CD8-positive, alpha-beta memory T cell (primary cell): ENCODE results near the gene RAI1. TPM values are rescaled to one million over a fixed set of nuclear protein-coding genes. Genes with fewer than 3 reads are reported as not detected.

ENCODE experiments used
- CTCF ChIA-PET: fragments of 350-600 bp; sonication (Branson Sonifier 250); formaldehyde crosslinking; loops from one replicate; lab custom pipeline; 2021; ENCODE audit warnings: antibody characterized with exemption; lab: Charles Lee
- POLR2A ChIA-PET: fragments of 350-600 bp; sonication (Branson Sonifier 250); formaldehyde crosslinking; loops from one replicate; lab custom pipeline; 2021; ENCODE audit warnings: antibody characterized with exemption; lab: Charles Lee
- DNase-seq, 5 donors: peaks; one replicate each; pipeline versions ENCODE4 v3.0.0 to v3.0.0-alpha.2; 2020 to 2022; ENCODE audit warnings: mixed read lengths in 1 of 5
- H3K27ac ChIP-seq: one replicate; pipeline ENCODE4 v1.7.0; 2013; ENCODE audit warnings: low read depth, mild to moderate bottlenecking, low read length, moderate library complexity
- H3K27me3 ChIP-seq: 2 replicates; pipeline ENCODE4 v1.7.0; 2013; ENCODE audit warnings: low read length, mild to moderate bottlenecking; ENCODE audit not compliant: insufficient read depth, poor library complexity, severe bottlenecking
- H3K36me3 ChIP-seq: 2 replicates; pipeline ENCODE4 v1.7.0; 2013; ENCODE audit warnings: mild to moderate bottlenecking, low read length, moderate library complexity; ENCODE audit not compliant: insufficient read depth
- H3K4me1 ChIP-seq: 2 replicates; pipeline ENCODE4 v1.7.0; 2013; ENCODE audit warnings: mild to moderate bottlenecking, low read length, moderate library complexity; ENCODE audit not compliant: insufficient read depth
- H3K4me3 ChIP-seq: 2 replicates; pipeline ENCODE4 v1.7.0; 2013; ENCODE audit warnings: mild to moderate bottlenecking, low read length
- H3K9me3 ChIP-seq: 2 replicates; pipeline ENCODE4 v1.7.0; 2013; ENCODE audit warnings: mild to moderate bottlenecking, low read length
- H3K27ac Mint-ChIP-seq, 8 donors: one replicate each; pipeline ENCODE4 v1.8.0; 2020 to 2021; ENCODE audit warnings: mixed read lengths in 8 of 8, mild to moderate bottlenecking in 6 of 8, inconsistent platforms in 3 of 8, moderate library complexity in 3 of 8
- H3K27me3 Mint-ChIP-seq, 2 donors: one replicate each; pipeline ENCODE4 v1.8.0; 2020 to 2021; ENCODE audit warnings: mixed read lengths in 2 of 2, mild to moderate bottlenecking in 1 of 2, moderate library complexity in 1 of 2
- H3K36me3 Mint-ChIP-seq, 3 donors: one replicate each; pipeline ENCODE4 v1.8.0; 2020 to 2021; ENCODE audit warnings: mixed read lengths in 3 of 3, inconsistent platforms in 1 of 3, mild to moderate bottlenecking in 1 of 3
- H3K4me1 Mint-ChIP-seq, 3 donors: one replicate each; pipeline ENCODE4 v1.8.0; 2020 to 2021; ENCODE audit warnings: mixed read lengths in 3 of 3, inconsistent platforms in 1 of 3, mild to moderate bottlenecking in 1 of 3
- H3K4me3 Mint-ChIP-seq, 7 donors: one replicate each; pipeline ENCODE4 v1.8.0; 2020 to 2021; ENCODE audit warnings: mixed read lengths in 7 of 7, mild to moderate bottlenecking in 6 of 7, moderate library complexity in 4 of 7, inconsistent platforms in 2 of 7
- H3K9me3 Mint-ChIP-seq, 5 donors: one replicate each; pipeline ENCODE4 v1.8.0; 2020 to 2022; ENCODE audit warnings: mixed read lengths in 5 of 5, mild to moderate bottlenecking in 3 of 5, moderate library complexity in 2 of 5, inconsistent platforms in 1 of 5
- polyA plus RNA-seq: library from polyadenylated mRNA; unstranded; fragments of 300-500 nt; fragmentation: Illumina TruSeq; gene quantifications from one replicate; pipeline ENCODE4 v1.2.3, GENCODE V29; 2021
- total RNA-seq, 2 experiments: library from RNA; stranded (reverse); gene quantifications; one replicate each; pipeline ENCODE4 v1.2.3, GENCODE V29; 2021

RAI1 gene
- total and polyA plus RNA-seq, 3 experiments from 2014 or later = 5.6 to 20.2 (median 19.7) TPM

- peaks cover 0 to 6% (median 1%) of the 10 kb centered on the region in 3 donors for H3K36me3 Mint-ChIP-seq
- Histone ChIP-seq H3K27ac (no peak overlapping the region), H3K36me3 (no peaks in the 10 kb centered on the region), H3K27me3 (no peaks in the 10 kb centered on the region), H3K4me3 (no peak overlapping the region), H3K9me3 (no peaks in the 10 kb centered on the region), H3K4me1 (peaks cover 11% of the 10 kb centered on the region)
- H3K27me3 Mint-ChIP-seq = no peaks in the 10 kb centered on the region
- peak in 1 of 5 donors; percentile 21 for DNase-seq
- ChIA-PET CTCF (interaction anchor here (0.9 kb wide), 1 partner anchor 23 kb away, joined by 3 read pairs; no protein-coding TSS in a partner anchor), POLR2A (no interaction called here)
- no peak overlapping the region for H3K4me3 Mint-ChIP-seq
- H3K27ac Mint-ChIP-seq = peak overlapping the region in 1 of 8 donors; percentile 43
- no peaks in the 10 kb centered on the region for H3K9me3 Mint-ChIP-seq
- peaks cover 7 to 45% (median 10%) of the 10 kb centered on the region in 3 donors for H3K4me1 Mint-ChIP-seq
These were observed 57.0 kb downstream of the RAI1 start for GRCh38 chr17:17737961-17738894.

DNA sequence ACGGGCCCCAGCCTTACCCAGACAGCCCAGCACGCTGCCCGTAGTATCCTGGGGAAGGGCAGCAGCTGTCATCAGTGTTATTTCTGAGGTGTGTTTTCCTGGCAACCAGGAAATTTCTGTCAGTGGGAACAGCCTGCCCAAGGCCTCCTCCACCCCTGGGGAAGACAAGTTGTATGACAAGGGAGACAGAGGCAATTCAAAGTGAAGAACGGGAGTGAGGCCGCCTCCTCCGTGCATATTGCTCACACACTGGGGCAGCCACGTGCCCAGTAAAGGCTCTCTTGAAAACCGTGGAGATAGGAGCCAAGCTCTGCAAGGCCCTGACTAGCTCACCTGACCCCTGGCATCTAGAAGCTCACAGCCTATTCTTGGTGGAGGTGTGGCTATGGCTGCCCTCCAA is 57.6 kb downstream of the RAI1 start:
- peaks cover 0 to 6% (median under 1%) of the 10 kb centered on the region in 3 donors for H3K36me3 Mint-ChIP-seq
- H3K27me3 ChIP-seq = no peaks in the 10 kb centered on the region
- DNase-seq = no peak
- CTCF ChIA-PET = interaction anchor here (0.9 kb wide), 1 partner anchor 22 kb away, joined by 3 read pairs; no protein-coding TSS in a partner anchor
- no peak overlapping the region for H3K27ac ChIP-seq
- H3K4me3 Mint-ChIP-seq = no peak overlapping the region
- peak overlapping the region in 3 of 8 donors; percentile 43 to 73 (median 54) for H3K27ac Mint-ChIP-seq
- H3K27me3 Mint-ChIP-seq = no peaks in the 10 kb centered on the region
- H3K9me3 ChIP-seq = no peaks in the 10 kb centered on the region
- POLR2A ChIA-PET = no interaction called here
- no peaks in the 10 kb centered on the region for H3K36me3 ChIP-seq
- no peaks in the 10 kb centered on the region for H3K9me3 Mint-ChIP-seq
- H3K4me1 ChIP-seq = peaks cover 11% of the 10 kb centered on the region
- no peak overlapping the region for H3K4me3 ChIP-seq
- H3K4me1 Mint-ChIP-seq = peaks cover 6 to 41% (median 9%) of the 10 kb centered on the region in 3 donors

DNA sequence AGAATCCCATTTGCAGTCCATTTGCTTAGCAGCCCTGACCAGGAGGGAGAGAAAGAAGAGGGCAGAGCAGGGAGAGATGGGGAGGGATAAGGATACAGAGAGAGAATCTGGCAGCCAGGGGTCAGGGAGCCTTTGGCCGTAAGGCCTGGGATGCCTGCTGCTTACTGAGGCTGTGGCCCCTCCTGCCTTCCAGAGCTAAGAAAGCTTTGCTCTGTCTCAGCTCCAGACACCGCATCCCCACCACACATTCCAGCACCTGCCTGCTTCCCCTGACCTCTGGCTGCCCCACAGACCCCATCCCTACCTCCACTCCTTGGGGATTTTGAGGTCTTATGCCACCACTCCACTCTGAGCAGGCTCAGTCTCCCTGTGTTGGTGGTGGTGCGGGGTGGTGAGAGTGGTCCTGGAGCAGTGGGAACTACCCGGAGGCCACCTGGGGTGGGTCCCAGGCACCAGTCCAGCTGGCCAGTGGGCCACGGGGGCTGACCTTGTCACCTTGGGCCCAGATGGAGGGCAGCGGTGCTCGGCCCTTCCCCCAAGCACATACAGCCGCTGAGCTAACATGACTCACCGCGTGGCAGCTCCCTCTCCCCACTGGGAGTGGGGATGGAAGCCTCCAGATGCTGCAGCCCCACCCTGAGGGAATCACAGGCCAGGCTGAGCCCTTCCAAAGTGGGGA is 58.3 kb downstream of the RAI1 start:
- no peak overlapping the region for H3K4me3 Mint-ChIP-seq
- Histone ChIP-seq H3K4me3 (no peak overlapping the region), H3K36me3 (no peaks in the 10 kb centered on the region), H3K4me1 (peaks cover 11% of the 10 kb centered on the region), H3K9me3 (no peaks in the 10 kb centered on the region), H3K27ac (no peak overlapping the region), H3K27me3 (no peaks in the 10 kb centered on the region)
- no peaks in the 10 kb centered on the region for H3K9me3 Mint-ChIP-seq
- POLR2A ChIA-PET = no interaction called here
- peak overlapping the region in 2 of 8 donors; percentile 54 to 73 for H3K27ac Mint-ChIP-seq
- CTCF ChIA-PET = interaction anchor here (0.9 to 1.3 kb wide), 2 partner anchors 10 to 21 kb away, joined by 3 to 5 read pairs; no protein-coding TSS in a partner anchor
- peaks cover 6 to 39% (median 8%) of the 10 kb centered on the region in 3 donors for H3K4me1 Mint-ChIP-seq
- no peak for DNase-seq
- H3K36me3 Mint-ChIP-seq = peaks cover 0 to 6% (median 0%) of the 10 kb centered on the region in 3 donors
- no peaks in the 10 kb centered on the region for H3K27me3 Mint-ChIP-seq

DNA sequence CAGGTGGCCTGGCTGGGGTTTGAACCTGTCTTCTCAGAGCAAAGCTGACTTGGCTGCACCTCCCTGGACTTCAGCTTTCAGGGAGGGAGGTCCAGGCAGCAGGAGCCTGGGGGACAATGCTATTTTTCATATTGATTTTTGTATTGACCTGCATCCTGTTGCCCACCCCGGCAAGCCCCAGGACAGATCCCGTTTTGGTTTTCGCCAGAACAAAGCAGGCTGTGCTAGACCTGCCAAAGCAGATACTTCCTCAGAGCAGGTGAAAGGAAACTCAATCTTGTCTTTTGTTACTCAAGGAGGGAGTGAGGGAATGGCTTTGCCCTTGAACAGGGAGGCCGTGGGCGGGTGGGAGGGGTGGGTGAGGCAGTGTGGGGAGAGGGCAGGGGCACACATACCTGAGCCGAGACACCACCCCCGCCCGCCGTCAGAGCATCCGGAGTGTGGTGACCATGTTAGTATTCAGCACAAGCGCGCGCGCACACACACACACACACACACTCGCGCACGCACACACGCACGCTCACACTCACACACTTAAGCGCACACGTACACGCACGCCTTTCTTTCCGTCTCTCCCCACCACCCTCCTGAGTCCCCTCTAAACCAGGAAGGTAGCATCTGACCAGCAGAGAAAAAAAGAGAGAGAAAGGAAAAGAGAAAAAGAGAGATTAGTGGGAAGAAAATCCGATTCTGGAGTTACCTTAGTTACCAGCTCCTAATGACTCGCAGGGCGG is 59.5 kb downstream of the RAI1 start:
- Mint-ChIP-seq H3K36me3 (peaks cover 0 to 4% (median 0%) of the 10 kb centered on the region in 3 donors), H3K4me1 (peaks cover 3 to 34% (median 7%) of the 10 kb centered on the region in 3 donors), H3K4me3 (peak overlapping the region in 5 of 7 donors; percentile 43 to 82 (median 62)), H3K27ac (peak overlapping the region in 4 of 8 donors; percentile 27 to 60 (median 46)), H3K9me3 (no peaks in the 10 kb centered on the region), H3K27me3 (no peaks in the 10 kb centered on the region)
- no peaks in the 10 kb centered on the region for H3K36me3 ChIP-seq
- no peak overlapping the region for H3K4me3 ChIP-seq
- POLR2A ChIA-PET = no interaction called here
- H3K27ac ChIP-seq = no peak overlapping the region
- CTCF ChIA-PET = interaction anchor here (1.3 kb wide), 1 partner anchor 9 kb away, joined by 5 read pairs; no protein-coding TSS in a partner anchor
- no peaks in the 10 kb centered on the region for H3K27me3 ChIP-seq
- peak in 1 of 5 donors; percentile 57 for DNase-seq
- no peaks in the 10 kb centered on the region for H3K9me3 ChIP-seq
- peaks cover 11% of the 10 kb centered on the region for H3K4me1 ChIP-seq

GRCh38 chr17:17741349-17742023 is 60.2 kb downstream of the RAI1 start:
- H3K36me3 ChIP-seq = no peaks in the 10 kb centered on the region
- no peak for DNase-seq
- H3K27me3 Mint-ChIP-seq = no peaks in the 10 kb centered on the region
- ChIA-PET CTCF (no interaction called here), POLR2A (no interaction called here)
- H3K9me3 ChIP-seq = no peaks in the 10 kb centered on the region
- H3K27me3 ChIP-seq = no peaks in the 10 kb centered on the region
- H3K9me3 Mint-ChIP-seq = no peaks in the 10 kb centered on the region
- H3K27ac ChIP-seq = no peak overlapping the region
- H3K4me3 Mint-ChIP-seq = peak overlapping the region in 1 of 7 donors; percentile 49
- H3K4me1 ChIP-seq = peaks cover 11% of the 10 kb centered on the region
- peaks cover 0 to 27% (median 5%) of the 10 kb centered on the region in 3 donors for H3K4me1 Mint-ChIP-seq
- no peak overlapping the region for H3K4me3 ChIP-seq
- H3K27ac Mint-ChIP-seq = peak overlapping the region in 3 of 8 donors; percentile 29 to 61 (median 60)
- peaks cover 0 to under 1% (median 0%) of the 10 kb centered on the region in 3 donors for H3K36me3 Mint-ChIP-seq

GRCh38 chr17:17742133-17742621 is 60.9 kb downstream of the RAI1 start:
- Histone ChIP-seq H3K9me3 (no peaks in the 10 kb centered on the region), H3K27me3 (no peaks in the 10 kb centered on the region), H3K4me1 (peaks cover 11% of the 10 kb centered on the region), H3K4me3 (no peak overlapping the region), H3K27ac (no peak overlapping the region), H3K36me3 (no peaks in the 10 kb centered on the region)
- peaks cover 0 to 22% (median 0%) of the 10 kb centered on the region in 3 donors for H3K4me1 Mint-ChIP-seq
- DNase-seq = no peak
- H3K4me3 Mint-ChIP-seq = no peak overlapping the region
- peak overlapping the region in 2 of 8 donors; percentile 19 to 49 for H3K27ac Mint-ChIP-seq
- H3K9me3 Mint-ChIP-seq = no peaks in the 10 kb centered on the region
- CTCF ChIA-PET = no interaction called here
- H3K36me3 Mint-ChIP-seq = no peaks in the 10 kb centered on the region
- POLR2A ChIA-PET = no interaction called here
- H3K27me3 Mint-ChIP-seq = no peaks in the 10 kb centered on the region
